Lung microvascular endothelial cell (primary cell): ENCODE results near the gene RUSC2. TPM values are rescaled to one million over a fixed set of nuclear protein-coding genes. Genes with fewer than 3 reads are reported as not detected.
"Not testable (repeated sequence)": the region's sequence is repeated elsewhere in the genome, so short reads cannot be mapped to it uniquely, and the experiment has no call there.

ENCODE experiments used
- DNase-seq, 2 donors: peaks; one replicate each; pipeline versions ENCODE4 v3.0.0 to v3.0.0-alpha.2; 2010; ENCODE audit warnings: low read depth in 2 of 2
- total RNA-seq: library from RNA; depleted of rRNA; stranded (reverse); fragments of >200 nt; gene quantifications from 2 replicates; pipeline ENCODE4 v1.2.1, GENCODE V29; 2014

The RUSC2 gene
- 7.8 and 10.9 TPM in 2 replicates for total RNA-seq

- peak; percentile 91 to 93 for DNase-seq
These were observed at the start of gene RUSC2 for GRCh38 chr9:35489313-35490154. TSS of gene RUSC2 (plus strand) at chr9:35490111. CDS start at chr9:35546522, 56,411 bp downstream.

DNA sequence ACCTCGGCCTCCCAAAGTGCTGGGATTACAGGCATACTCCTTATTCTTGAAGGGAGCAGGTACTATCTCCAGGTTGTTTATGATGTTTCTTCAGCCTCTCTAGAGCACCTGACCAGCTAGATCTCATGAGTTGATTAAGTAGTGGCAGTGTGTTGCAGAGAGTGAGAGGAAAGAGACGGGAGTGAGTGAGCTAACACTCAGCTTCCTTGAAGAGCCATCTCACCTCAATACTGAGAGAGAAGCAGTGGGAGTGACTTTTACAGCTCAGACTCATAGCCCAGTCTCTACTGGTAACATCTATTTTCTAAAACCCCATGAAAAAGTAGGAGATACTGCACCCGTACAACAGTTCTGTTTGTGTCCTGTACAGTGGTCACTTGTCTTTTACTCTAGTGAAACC lies 43.9 kb upstream of the RUSC2 start:
- no peak for DNase-seq

GRCh38 chr9:35448496-35448895 lies 41.4 kb upstream of the RUSC2 start:
- DNase-seq = no peak

DNA sequence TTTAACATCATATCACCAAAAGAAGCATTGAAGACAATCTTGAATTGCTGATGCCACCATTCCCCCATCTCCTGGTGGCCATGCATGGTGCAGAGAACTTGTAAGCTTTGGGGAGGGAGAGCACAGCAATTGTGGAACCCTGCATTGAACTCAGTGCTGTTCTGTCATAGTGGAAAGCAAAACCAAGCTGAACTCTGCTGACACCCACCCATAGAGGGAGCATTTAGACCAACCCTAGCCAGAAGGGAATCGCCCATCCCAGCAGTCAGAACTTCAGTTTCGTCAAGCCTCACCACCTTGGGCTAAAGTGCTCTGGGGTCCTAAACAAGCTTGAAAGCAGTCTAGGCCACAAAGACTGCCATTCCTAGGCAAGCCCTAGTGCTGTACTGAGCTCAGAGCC lies 37.4 kb upstream of the RUSC2 start:
- peak in 1 of 2 donors; percentile 14 for DNase-seq

DNA sequence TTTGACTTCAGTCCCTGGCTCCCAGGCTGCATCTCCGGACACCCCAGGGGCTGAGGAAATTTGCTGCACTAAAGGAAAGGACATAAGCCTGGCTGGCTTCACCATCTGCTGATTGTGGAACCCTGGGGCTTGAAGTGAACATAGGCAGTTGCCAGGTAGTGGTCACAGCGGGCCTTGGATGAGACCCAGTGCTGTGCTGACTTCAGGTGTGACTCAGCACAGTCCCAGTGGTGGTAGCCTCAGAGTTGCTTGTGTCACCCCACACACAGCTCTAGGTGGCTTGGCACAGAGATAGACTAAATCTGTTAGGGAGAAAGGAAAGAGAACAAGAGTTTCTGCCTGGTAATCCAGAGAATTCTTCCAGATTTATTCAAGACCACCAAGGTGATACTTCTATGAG lies 36.1 kb upstream of the RUSC2 start:
- no peak for DNase-seq

DNA sequence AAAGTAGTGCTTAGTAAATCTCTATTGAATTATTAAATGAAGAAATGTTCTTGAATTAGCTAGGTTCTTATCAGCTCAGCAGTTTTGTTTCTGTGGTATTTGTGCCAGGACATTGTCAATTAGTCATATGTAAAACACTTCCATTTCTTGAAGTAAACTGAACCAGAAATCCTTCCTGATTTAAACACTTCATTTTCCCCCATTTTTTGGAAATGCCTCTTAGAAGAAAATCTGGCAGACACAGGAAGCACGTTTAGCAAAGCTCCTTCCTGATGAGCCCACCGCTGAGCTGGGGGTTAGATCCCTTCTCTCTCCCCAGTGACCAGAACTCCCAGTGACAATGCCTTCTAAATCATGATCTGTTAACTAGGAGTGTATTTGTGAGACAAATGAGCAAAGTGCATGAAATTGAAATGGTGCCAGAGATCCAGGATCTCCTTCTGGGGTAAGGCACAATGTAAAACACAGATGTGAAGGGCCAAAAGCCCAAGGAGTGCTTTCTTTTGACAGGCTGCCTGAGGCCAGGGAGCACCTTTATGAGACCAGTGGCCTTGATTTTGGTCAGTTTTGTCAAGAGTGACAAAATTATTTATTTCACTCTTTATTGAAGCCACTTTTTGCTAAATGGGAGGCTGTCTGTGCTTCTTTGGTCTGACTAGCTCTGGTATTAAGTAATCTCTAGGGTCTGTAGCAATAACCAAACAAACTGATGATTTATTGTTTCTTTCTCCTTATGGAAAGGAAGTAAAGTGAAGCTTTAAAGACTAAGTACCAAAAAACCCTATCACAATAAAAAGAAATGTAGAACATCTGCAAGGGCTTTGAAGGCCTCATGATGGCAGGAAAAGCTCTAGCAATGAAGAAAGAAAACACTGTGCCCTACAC lies 25.5 kb upstream of the RUSC2 start:
- DNase-seq = peak in 1 of 2 donors; percentile 50

GRCh38 chr9:35470340-35470739 lies 19.6 kb upstream of the RUSC2 start:
- DNase-seq = no peak

- DNase-seq = peak in 1 of 2 donors; percentile 20
These were observed 19.0 kb upstream of the RUSC2 start for GRCh38 chr9:35470894-35471293.

- DNase-seq = no peak
These were observed 13.3 kb upstream of the RUSC2 start for GRCh38 chr9:35476596-35476995.

- DNase-seq = peak; percentile 89 to 90
These were observed 12.6 kb upstream of the RUSC2 start for GRCh38 chr9:35477211-35477855.

DNA sequence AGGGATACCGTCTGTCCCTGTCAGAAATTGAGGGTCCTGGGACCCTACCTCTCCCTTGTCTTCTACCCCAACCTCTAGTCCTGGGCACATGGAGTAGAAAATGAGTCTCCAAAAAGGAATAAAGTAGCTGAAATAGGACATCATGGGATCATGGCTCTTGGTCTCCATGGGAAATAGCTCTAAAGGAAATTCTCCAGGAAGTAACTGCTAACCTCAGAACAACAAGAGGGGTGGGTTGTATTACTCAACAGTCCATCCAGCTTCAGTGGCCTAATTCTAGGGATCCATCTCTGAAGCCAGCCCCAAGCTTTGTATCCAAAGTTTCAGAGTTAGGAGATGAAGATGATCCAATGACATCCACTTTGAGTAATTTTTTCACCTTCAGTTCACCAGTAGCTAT lies 11.0 kb upstream of the RUSC2 start:
- peak; percentile 26 to 73 for DNase-seq

DNA sequence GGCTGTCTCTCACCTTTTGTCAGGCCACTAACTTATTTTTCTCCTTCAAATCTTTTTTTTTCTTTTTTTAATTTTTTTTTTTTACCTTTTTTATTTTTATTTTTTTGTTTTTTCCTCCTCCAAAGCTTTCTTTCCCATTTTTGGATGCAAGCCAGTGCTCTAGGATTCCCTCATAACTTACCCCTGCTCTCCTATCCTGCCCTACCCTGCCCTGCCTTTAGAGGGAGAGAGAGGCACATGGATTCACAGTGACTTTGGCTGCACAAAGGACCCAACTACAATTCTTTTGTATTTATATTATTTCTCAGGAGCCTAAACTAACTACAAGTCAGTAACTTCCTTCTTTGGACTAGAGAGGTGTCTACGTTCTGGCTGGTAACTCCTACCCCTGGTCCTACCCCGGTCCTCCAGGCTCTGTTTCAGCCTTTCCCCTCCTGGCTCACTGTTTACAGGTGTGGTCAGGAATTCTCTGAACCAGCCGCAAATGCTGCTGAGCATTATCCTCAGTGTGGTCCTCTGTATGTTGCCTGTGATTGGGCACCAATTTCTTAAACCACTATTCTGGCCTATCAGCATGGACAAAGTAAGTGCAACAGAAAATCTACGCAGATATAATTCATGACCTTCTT lies 8.4 kb upstream of the RUSC2 start:
- peak; percentile 79 to 86 for DNase-seq

DNA sequence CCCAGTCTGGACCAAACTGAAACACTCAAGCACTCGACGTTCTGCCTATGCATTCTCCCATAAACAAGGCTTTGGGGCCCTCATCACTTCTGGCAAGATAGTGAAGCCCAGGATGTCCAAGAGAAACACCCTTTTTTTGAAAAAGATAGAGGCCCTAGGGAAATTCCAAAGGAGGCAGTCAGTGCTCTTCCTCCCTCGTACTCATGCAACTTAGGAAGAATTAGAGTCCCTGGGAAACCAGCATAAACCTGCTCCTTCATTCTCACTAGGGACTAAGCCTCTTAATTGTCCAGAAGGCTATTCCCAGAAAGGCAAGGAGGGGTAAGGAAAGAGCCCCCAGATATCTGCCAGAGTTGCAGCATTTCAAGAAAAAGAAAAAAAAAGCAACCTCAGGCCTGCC lies 7.8 kb upstream of the RUSC2 start:
- DNase-seq = no peak

DNA sequence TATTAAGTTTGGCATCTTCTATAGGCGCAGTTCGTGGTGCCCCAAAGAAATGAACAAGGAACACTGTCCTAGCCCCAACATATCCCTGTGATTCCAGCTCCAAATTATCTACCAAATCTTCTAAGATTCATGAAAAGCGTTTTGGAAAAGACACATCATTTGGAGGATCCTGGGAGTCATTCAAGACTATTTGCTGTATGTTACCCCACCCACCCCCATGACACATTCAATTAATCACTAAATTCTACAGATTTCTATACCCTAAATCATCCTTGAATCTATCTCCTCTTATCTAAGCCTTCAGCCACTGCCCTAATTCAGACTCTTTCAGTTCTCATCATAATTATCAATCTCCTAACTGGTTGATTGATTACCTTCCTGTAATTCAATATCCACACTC lies 5.5 kb upstream of the RUSC2 start:
- no peak for DNase-seq

- no peak for DNase-seq
These were observed 2.8 kb upstream of the RUSC2 start for GRCh38 chr9:35487081-35487480.

DNA sequence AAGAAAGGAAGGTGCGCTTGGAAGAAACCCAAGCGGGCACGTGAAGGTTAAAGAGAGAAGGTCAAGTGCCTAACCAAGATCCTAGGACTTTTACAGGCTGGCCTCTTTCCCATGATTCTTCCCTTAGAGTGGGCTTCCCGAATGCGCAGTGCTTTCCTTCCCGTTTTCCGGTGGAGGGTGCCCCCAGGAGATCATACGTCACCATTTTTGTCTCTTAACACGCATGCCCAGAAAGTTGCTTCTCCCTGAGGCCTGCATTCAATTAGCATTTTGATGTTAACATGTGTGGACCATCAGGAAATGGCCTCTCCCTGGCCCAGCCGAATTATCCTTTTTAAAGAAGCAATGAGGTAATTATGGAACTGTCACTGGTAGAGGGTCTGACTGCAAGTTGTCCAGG lies 1.9 kb upstream of the RUSC2 start:
- DNase-seq = no peak

DNA sequence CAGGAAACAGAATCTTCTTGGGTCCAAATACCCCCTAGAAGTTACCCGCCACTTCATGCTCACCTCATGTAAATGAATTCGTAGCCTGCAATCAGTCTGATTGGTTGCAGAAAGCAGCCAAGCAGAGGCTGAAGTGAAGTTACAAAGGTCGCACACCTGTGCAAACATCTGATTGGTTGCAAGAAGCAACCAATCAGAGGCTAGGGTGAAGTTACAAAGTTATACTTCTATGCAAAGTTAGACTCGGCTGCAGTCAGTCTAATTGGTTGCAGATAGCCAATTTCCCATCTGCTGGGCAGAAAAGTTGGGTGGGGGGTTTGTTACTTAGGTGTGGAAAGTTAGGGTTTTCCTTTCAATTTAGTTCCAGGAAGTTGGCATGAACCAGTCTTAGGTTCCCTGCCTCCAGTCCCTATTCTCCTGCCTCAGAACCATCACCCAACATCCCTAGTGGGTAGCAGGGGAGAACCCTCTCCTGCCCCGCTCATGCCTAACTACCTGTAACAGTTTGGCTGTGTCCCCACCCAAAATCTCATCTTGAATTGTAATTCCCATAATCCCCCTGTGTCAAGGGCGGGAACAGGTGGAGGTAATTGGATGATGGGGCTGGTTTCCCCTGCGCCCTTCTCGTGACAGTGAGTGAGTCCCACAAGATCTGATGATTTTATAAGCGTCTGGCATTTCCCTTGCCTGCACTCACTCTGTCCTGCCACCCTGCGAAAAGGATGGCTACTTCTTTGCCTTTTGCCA lies 1.2 kb upstream of the RUSC2 start:
- DNase-seq = no peak

DNA sequence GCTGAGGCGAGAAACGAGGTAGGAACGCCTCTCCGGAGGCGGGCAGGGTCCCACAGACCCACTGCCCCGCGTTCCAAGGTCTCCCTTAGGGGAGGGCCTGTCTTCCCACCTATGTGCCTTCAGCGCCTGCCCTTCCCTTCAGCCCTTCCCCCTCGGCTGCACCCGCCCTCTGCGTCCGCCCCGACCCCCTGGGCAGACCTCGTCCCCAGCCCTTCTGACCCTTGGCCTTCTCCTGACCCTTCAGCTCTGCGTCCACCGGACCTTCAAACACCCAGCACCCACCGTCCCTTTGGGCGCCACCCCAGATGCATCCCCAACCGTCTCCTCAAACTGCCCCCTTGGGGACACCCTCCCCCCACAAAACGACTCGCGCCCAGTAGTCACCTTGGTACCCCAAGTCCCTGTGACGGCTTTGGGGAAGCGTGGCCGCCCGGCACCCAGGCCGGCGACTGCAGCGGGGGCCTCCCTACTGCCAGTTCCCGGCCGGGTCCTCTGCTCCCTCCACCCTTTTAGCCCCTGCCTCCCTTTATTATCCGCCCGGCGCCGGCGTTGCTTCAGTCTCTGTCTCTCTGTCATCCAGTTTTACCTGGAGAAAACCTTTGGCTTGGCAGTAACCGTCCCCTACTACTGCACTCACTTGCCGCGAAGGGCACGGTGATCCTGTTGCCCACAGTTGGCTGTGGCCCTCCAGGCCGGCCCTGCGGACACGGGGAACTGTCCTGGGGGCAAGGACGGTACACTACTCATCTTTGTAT lies 421 bp downstream of the RUSC2 start:
- peak in 1 of 2 donors; percentile 48 for DNase-seq

DNA sequence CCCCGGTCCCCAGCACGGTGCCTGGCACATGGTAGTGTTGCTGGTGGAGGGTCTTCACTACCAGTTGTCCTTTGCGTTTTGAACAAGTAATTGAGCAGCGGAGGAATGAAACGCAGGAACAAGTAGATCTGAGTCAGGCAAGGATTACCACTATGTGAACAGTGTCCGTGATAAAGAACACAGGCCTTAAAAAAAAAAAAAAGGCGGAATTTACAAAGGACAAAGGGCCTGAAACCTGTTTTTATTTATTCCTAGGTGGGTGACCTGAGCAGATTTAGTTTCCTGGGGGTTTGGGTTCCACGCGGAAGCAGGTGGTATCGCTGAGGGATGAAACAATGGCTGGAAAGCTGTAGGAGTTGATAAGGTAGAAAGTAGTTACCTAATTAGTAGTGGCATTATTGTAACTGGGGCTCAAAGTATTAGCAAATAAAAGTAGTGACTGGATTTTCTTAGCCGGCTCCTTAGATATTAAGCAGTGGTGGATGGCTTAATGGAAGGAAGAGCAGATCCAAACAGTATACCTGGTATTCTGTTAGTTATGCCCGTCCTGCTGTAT lies 1.1 kb downstream of the RUSC2 start:
- peak; percentile 12 to 47 for DNase-seq

DNA sequence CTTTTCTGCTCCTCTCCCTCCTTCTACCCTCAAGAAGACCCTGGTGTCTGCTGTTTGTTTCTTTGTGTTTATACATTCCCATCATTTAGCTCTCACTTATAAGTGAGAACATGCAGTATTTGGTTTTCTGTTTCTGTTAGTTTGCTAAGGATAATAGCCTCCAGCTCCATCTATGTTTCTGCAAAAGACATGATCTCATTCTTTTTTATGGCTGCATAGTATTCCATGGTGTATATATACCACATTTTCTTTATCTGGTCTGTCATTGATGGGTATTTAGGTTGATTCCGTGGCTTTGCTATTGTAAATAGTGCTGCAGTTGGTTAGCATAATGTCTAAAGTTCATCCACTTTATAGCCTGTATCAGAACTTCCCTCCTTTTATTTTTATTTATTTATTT lies 3.2 kb downstream of the RUSC2 start:
- DNase-seq = not testable (repeated sequence)
